CD4-positive, alpha-beta T cell treated with Interleukin-12 subunit alpha and Interleukin-12 subunit beta, for 1 hour (primary cell): Measurements from ENCODE around the gene ARL15.

ENCODE experiments used
- DNase-seq: peaks from one replicate; pipeline ENCODE4 v3.0.0-alpha.2; 2020

Gene ARL15

DNA sequence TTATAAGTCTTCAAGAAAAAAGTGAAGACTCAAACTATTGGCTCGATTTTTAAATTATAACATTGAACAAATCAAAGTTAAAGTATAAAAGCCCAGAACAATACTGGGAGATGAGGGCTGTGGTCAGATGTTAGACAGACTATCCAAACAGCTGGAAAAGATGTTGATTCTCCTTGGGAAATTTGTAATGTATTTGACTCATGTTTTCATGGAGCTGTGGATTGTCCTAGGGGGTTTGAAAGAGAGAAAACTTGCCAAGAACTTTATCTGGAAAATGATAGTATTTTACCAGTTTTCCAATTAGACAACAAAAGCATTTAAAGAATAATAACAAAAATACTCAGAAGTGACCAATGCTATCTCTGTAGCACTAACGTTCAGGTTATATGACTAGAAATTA, 339.2 kb downstream of the ARL15 start:
- DNase-seq = no peak

DNA sequence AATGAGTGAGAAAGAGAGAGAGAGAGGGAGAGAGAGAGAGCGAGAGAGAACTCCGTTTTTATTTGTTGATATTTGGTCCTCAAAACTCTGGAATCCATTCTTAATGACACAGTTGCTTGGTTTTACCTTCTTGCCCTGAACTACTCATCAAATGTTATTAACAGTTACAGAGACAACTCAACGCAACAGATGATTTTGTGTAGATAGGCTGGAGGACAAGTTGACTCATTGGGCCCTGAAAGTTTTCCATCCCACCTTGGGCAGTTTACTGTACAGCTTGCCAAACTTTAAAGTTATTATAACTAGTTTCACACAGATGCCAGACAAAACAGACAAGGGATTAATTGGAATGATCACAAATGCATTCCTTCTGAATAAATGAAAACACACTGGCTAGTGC, 339.9 kb downstream of the ARL15 start:
- DNase-seq = no peak

DNA sequence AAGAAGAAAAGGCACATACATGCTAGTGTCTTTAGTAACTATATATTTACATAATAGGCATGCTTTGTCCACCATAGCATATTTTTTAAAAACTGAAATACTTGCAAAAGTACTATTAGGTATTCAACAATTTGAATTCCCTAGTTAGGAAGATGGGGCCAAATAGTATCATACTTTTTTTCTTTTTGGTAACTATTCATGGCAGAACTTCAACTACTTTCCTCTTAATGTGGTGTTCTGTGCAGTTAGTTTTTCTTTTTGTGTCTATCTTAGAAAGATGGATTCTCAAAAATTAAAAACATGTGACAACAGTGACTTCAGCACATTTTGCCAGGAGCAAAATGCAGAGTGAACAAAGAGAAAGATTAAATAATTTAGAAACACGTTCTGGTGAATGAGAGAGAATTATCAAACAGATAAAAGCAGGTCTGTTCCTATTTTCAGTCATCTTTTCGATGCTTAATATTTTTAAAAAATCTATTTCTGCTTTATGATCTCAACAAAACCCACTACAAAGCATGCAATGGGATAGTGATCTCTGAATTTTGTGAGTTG, 341.1 kb downstream of the ARL15 start:
- DNase-seq = no peak

- no peak for DNase-seq
Measured at GRCh38 chr5:53965459-53965858, 344.9 kb downstream of the ARL15 start.

- no peak for DNase-seq
Measured at GRCh38 chr5:53963958-53964357, 346.4 kb downstream of the ARL15 start.

DNA sequence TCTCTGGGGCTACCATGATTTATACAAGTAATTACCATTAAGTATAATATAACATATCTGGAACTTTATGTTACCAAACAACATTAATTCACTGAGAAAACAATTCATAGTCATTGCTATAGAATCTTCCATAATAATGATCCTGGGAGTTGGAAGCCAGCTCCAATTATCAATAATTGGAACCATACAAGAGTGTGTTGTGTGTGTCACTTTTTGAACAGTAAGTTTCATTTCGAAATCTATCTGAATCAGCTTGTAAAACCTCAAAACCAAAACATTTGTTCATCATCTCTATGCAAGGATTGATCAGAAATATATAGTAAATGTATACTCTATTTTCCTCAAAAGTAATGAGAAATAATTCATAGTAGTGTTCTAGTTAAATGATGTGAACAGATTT, 348.1 kb downstream of the ARL15 start:
- DNase-seq = no peak

DNA sequence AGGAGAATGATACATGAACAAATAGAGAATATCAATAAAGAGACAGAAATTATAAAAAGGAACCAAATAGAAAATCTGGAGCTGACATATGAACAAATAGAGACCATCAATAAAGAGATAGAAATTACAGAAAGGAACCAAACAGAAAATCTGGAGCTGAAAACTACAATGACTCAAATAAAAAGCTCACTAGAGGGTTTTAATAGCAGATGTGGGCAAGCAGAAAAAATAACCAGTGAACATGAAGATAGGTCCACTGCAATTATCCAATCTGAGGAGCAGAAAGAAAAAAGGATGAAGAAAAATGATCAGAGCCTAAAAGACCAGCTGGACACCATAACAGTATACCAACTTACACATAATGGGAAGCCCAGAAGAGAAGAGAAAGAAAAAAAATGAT, 353.7 kb downstream of the ARL15 start:
- DNase-seq = no peak

DNA sequence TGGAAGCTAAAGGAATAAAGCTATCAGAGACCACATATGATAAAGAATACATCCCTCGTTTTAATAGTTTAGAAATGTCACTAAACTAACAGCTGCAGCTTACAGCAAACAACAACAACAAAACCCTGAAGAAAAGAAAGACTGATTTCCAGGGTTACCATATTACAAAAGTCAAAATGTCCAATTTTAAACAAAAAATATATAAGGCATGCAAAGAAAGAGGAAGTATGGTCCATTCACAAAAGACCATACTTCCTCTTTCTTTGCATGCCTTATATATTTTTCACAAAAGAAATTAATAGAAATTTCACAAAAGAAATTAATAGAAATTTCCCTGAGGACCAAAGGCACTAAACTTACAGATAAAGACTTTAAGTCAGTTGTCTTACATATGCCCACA, 354.2 kb downstream of the ARL15 start:
- no peak for DNase-seq

- DNase-seq = no peak
Measured at GRCh38 chr5:53950621-53951020, 359.8 kb downstream of the ARL15 start.

DNA sequence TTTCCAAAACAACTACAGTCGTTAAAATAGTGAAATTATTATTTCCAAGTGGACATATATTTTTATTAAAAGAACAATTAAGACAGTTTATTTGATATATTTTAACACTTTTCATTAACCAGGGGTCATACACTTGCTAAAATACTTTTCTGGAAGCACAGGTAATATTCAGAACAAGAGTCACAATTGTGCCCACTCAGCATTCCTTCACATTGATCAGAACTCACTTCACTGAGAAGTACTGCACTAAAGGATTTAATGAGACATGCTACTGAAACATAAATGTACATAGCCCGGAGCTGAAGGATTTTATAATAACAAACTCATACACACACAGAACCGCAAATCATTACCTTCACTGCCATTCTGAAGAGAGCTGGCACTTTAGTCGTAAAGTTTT, 361.8 kb downstream of the ARL15 start:
- no peak for DNase-seq

DNA sequence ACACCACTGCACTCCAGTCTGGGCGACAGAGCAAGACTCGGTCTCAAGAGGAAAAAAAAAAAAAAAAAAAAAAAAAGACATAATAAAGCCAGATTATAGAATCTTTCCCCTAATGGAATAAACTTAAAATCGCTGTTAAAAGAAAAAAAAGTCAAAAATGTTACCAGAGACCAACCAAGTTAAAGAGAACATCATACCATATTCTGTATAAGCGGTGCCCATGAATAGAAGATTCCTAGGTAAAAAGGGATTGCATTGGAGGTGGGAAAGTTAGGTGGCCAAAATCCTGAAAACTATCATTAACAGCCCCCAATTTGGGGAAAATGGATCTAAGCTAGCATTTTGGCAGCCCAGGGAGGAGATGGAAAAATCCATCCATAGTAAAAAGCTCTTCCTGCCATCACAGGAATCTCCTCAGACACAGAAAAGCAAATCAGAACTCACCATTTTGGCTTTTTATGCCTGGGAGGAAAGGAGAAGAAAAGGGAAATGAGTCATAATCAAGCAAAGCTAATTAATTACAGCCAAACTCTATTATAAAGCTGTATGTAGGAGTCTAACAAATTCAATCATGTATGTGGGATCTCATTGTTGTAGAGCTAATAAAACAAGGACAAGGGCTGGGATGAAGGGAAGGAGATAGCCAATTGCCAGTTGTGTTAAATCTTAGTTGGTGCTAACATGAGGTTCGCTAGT, 363.8 kb downstream of the ARL15 start:
- no peak for DNase-seq

- no peak for DNase-seq
Measured at GRCh38 chr5:53944981-53945380, 365.4 kb downstream of the ARL15 start.

- DNase-seq = no peak
Measured at GRCh38 chr5:53943938-53944337, 366.4 kb downstream of the ARL15 start.

DNA sequence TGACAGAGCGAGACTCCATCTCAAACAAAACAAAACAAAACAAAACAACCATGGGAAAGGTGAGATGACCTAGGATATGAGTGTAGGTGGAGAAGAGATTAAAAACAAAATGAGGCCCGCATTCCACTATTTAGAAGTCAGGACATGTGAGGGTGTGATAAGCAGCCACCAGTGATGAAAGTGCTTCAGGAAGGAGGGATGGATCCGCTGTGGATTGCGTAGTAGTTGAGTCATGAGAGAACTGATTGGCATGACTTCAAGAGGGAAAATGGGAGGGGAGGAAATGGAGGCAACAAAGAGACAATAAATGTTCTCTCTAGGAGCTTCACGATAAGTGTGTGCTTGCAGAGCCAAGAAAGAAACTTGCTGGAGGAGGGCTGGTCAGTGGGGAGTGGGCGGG, 367.6 kb downstream of the ARL15 start:
- DNase-seq = no peak

- no peak for DNase-seq
Measured at GRCh38 chr5:53940921-53941320, 369.5 kb downstream of the ARL15 start.

- no peak for DNase-seq
Measured at GRCh38 chr5:53937467-53937866, 372.9 kb downstream of the ARL15 start.

GRCh38 chr5:53936481-53937352, 373.7 kb downstream of the ARL15 start:
- DNase-seq = no peak

DNA sequence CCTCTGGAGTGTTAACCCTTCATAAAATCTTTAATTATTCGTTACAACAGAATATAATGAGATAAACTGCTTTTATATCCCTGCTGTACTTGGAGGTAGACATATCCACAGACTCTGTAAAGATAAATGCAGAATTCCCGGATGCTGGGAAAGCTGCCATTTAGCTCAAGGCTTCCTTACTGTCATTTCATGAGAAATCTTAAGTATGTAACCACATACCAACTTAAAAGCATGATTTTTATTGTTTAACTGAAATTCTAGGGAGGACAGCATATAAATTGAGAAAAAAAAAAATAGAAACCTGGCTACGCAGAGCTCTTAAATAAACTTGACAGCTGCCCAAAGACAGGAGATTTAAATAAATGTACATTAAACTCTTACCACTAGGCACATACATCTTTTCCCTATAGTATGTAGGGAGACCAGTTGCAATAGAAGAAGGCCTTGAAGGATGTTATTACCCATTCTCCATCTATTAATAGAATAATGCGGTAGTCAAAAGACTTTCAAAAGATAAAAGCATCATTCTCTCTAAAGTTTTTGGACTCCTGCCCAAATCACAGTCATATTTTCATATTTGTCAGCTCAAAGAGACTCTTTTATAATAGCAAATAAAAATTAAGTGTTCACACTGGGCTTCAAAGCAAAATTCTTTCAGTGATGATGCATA, 376.1 kb downstream of the ARL15 start:
- DNase-seq = no peak

- DNase-seq = no peak
Measured at GRCh38 chr5:53932351-53932750, 378.0 kb downstream of the ARL15 start.

DNA sequence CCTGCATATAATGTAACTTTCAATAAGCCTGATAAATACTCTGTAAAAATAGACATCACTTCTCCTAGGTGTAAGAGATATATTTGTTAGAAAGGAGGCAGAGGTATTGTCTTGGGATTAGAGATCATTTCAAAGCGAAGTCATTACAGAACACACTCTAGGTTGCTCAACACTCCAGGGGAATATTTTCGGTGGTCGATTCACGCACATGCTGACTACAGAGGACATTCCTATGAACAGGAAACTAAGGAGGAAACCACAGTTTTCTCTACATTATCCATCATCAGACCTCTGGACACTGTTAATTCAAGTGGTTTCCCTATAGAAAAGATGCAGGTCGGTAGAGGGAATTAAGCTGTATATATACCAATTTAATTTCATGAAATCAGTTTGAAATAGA, 379.9 kb downstream of the ARL15 start:
- no peak for DNase-seq

DNA sequence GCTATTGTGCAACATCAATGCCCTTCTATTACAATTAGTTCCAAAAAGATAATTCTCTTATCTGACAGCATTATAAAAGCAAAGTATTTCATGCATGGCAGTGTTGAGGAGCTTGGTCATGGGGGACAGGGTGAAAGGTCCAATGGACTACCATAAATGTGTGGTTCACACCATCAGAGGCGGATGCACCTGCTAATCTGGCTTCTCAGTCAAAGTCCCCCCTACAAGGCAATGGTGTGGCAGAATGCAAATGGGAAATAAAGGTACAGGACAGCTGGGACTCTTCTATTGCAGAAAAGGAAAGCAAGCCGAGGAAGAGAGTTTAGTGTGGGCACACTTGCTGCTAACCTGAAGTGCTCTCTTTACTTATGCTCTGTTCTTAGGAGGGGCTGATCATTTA, 380.8 kb downstream of the ARL15 start:
- DNase-seq = no peak

GRCh38 chr5:53929152-53929551, 381.2 kb downstream of the ARL15 start:
- no peak for DNase-seq

DNA sequence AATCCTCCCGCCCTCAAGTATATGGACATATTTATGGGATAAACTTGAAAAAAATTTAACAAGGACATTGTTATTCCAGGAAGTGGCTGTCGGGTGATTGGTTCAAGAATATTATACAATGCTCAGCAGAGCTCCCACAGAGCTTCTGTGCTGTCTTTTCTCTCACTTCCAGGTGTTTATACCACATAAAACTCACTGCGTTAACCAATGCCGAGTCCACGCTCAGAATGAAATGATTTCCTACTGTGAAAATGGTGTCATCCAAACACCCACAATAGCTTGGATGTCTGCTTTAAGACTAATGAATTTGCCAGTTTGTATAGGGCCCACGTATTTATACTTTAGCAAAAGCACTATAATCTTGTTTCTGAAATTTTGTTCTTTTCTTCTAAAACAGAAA, 381.7 kb downstream of the ARL15 start:
- no peak for DNase-seq
